ENCODE results near the gene VCPKMT. TPM values are rescaled to one million over a fixed set of nuclear protein-coding genes. Genes with fewer than 3 reads are reported as not detected.

The VCPKMT gene
- total and polyA plus RNA-seq, 4 donors = 2.6 to 5.0 (median 2.9) TPM

DNA sequence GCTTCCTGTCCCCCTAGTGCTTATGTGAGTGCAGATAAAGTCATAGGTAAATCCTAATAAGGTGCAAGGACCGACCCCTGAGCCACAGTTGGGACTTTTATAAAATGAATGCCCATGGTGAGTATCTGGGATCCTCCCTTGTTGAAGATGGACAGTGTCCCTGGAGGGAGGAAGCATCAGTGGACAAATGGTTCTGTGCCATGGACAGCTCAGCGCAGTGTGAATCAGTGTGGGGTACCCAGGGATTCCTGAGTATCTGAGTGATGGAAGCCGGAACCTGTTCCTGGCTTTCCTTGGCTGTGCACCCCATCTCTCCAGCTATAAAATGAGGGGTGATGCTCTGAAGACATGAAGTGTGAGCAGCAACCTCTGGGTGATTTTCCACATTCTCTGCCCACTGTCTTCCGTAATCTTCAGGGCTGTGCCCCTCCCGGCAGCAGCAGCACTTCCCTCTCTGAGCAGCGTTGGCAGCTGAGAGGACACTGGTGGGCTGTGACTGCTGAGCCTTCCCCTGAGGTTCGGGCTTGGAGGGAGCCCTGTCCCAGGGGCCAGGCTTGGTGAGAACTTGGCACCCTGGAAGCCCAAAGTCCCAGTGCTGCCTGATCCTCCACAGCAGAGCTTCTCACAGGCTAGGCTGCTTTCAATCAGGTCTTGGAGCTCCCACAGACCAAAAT, 25.0 kb downstream of the VCPKMT start:
- no peak overlapping the region for H3K4me3 ChIP-seq (ENCODE audit: low read depth in 1 of 3, low read length in 3 of 3)
- 87% methylated on average over 7 of the region's 7 CpGs for WGBS
- H3K27ac ChIP-seq (ENCODE audit: low read depth in 1 of 2, low read length in 2 of 2) = no peak overlapping the region
- no peaks in the 10 kb centered on the region for H3K27me3 ChIP-seq (ENCODE audit: control insufficient read depth in 4 of 4, insufficient read depth in 4 of 4, low read length in 3 of 4)
- TF ChIP-seq HNF4A (conservative IDR thresholded peaks at IDR 0.05) (no peak), SP1 (IDR thresholded peaks at IDR 0.05) (no peak), RAD21 (IDR thresholded peaks at IDR 0.05) (no peak), RXRA (IDR thresholded peaks at IDR 0.05) (no peak), FOXA2 (IDR thresholded peaks at IDR 0.05) (no peak), HNF4G (IDR thresholded peaks at IDR 0.05) (no peak), FOXA1 (IDR thresholded peaks at IDR 0.05) (no peak), GABPA (IDR thresholded peaks at IDR 0.05 in 1 of 2, conservative IDR thresholded peaks at IDR 0.05 in 1 of 2) (no peak)
- TF ChIP-seq, protein P1, sequence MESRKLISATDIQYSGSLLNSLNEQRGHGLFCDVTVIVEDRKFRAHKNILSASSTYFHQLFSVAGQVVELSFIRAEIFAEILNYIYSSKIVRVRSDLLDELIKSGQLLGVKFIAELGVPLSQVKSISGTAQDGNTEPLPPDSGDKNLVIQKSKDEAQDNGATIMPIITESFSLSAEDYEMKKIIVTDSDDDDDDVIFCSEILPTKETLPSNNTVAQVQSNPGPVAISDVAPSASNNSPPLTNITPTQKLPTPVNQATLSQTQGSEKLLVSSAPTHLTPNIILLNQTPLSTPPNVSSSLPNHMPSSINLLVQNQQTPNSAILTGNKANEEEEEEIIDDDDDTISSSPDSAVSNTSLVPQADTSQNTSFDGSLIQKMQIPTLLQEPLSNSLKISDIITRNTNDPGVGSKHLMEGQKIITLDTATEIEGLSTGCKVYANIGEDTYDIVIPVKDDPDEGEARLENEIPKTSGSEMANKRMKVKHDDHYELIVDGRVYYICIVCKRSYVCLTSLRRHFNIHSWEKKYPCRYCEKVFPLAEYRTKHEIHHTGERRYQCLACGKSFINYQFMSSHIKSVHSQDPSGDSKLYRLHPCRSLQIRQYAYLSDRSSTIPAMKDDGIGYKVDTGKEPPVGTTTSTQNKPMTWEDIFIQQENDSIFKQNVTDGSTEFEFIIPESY (IDR thresholded peaks at IDR 0.05) = no peak
- no peaks in the 10 kb centered on the region for H3K36me3 ChIP-seq (ENCODE audit: control insufficient read depth in 4 of 4, insufficient read depth in 3 of 4, low read depth in 1 of 4, low read length in 3 of 4)
- H3K4me1 ChIP-seq (ENCODE audit: control insufficient read depth in 4 of 4, insufficient read depth in 4 of 4, low read length in 3 of 4) = no peaks in the 10 kb centered on the region
- DNase-seq (ENCODE audit: low spot score) = no peak
- no peaks in the 10 kb centered on the region for H3K9me3 ChIP-seq (ENCODE audit: control insufficient read depth in 4 of 4, low read length in 3 of 4)
- no peak overlapping the region for H3K9ac ChIP-seq (ENCODE audit: low read depth in 1 of 2, low read length in 2 of 2)

DNA sequence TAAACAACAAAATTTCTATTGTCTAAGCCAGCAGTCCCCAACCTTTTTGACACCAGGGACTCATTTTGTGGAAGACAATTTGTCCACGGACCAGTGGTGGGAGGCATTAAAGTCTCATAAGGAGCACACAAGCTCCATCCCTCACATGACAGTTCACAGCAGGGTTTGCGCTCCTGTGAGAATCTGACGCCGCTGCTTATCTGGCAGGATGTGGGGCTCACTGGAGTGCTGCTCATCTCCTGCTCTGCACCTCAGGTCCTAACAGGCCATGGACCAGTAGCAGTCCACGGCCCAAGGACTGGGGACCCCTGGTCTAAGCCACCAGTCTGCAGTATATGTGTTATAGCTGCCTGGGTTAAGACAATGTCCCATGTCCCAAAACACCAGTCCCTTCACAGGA, 27.2 kb downstream of the VCPKMT start:
- H3K4me1 ChIP-seq (ENCODE audit: control insufficient read depth in 4 of 4, insufficient read depth in 4 of 4, low read length in 3 of 4) = no peaks in the 10 kb centered on the region
- no peak overlapping the region for H3K9ac ChIP-seq (ENCODE audit: low read depth in 1 of 2, low read length in 2 of 2)
- TF ChIP-seq, protein P2, sequence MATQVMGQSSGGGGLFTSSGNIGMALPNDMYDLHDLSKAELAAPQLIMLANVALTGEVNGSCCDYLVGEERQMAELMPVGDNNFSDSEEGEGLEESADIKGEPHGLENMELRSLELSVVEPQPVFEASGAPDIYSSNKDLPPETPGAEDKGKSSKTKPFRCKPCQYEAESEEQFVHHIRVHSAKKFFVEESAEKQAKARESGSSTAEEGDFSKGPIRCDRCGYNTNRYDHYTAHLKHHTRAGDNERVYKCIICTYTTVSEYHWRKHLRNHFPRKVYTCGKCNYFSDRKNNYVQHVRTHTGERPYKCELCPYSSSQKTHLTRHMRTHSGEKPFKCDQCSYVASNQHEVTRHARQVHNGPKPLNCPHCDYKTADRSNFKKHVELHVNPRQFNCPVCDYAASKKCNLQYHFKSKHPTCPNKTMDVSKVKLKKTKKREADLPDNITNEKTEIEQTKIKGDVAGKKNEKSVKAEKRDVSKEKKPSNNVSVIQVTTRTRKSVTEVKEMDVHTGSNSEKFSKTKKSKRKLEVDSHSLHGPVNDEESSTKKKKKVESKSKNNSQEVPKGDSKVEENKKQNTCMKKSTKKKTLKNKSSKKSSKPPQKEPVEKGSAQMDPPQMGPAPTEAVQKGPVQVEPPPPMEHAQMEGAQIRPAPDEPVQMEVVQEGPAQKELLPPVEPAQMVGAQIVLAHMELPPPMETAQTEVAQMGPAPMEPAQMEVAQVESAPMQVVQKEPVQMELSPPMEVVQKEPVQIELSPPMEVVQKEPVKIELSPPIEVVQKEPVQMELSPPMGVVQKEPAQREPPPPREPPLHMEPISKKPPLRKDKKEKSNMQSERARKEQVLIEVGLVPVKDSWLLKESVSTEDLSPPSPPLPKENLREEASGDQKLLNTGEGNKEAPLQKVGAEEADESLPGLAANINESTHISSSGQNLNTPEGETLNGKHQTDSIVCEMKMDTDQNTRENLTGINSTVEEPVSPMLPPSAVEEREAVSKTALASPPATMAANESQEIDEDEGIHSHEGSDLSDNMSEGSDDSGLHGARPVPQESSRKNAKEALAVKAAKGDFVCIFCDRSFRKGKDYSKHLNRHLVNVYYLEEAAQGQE (IDR thresholded peaks at IDR 0.05) = no peak
- TF ChIP-seq SP1 (IDR thresholded peaks at IDR 0.05) = no peak
- TF ChIP-seq, protein P1 (IDR thresholded peaks at IDR 0.05) = no peak
- TF ChIP-seq, protein P3, sequence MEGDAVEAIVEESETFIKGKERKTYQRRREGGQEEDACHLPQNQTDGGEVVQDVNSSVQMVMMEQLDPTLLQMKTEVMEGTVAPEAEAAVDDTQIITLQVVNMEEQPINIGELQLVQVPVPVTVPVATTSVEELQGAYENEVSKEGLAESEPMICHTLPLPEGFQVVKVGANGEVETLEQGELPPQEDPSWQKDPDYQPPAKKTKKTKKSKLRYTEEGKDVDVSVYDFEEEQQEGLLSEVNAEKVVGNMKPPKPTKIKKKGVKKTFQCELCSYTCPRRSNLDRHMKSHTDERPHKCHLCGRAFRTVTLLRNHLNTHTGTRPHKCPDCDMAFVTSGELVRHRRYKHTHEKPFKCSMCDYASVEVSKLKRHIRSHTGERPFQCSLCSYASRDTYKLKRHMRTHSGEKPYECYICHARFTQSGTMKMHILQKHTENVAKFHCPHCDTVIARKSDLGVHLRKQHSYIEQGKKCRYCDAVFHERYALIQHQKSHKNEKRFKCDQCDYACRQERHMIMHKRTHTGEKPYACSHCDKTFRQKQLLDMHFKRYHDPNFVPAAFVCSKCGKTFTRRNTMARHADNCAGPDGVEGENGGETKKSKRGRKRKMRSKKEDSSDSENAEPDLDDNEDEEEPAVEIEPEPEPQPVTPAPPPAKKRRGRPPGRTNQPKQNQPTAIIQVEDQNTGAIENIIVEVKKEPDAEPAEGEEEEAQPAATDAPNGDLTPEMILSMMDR (IDR thresholded peaks at IDR 0.05; ENCODE audit: low read depth, low read length, missing input control) = no peak
- TF ChIP-seq FOXA2 (IDR thresholded peaks at IDR 0.05) = no peak
- TF ChIP-seq, protein P4, sequence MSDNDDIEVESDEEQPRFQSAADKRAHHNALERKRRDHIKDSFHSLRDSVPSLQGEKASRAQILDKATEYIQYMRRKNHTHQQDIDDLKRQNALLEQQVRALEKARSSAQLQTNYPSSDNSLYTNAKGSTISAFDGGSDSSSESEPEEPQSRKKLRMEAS (IDR thresholded peaks at IDR 0.05) = no peak
- TF ChIP-seq HNF4G (IDR thresholded peaks at IDR 0.05) = no peak
- TF ChIP-seq EGR1 (IDR thresholded peaks at IDR 0.05; ENCODE audit: low read depth in 2 of 2) = no peak
- TF ChIP-seq, protein P5, sequence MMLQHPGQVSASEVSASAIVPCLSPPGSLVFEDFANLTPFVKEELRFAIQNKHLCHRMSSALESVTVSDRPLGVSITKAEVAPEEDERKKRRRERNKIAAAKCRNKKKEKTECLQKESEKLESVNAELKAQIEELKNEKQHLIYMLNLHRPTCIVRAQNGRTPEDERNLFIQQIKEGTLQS (IDR thresholded peaks at IDR 0.05) = no peak
- TF ChIP-seq RAD21 (IDR thresholded peaks at IDR 0.05) = no peak
- TF ChIP-seq TAF1 (conservative IDR thresholded peaks at IDR 0.05) = no peak
- no peak for TF ChIP-seq YY1 (IDR thresholded peaks at IDR 0.05)
- no peak for DNase-seq (ENCODE audit: low spot score)
- no peak overlapping the region for H3K27ac ChIP-seq (ENCODE audit: low read depth in 1 of 2, low read length in 2 of 2)
- no peak overlapping the region for H3K4me3 ChIP-seq (ENCODE audit: low read depth in 1 of 3, low read length in 3 of 3)
- H3K27me3 ChIP-seq (ENCODE audit: control insufficient read depth in 4 of 4, insufficient read depth in 4 of 4, low read length in 3 of 4) = no peaks in the 10 kb centered on the region
- WGBS = 88% methylated on average over 5 of the region's 5 CpGs
- no peaks in the 10 kb centered on the region for H3K9me3 ChIP-seq (ENCODE audit: control insufficient read depth in 4 of 4, low read length in 3 of 4)
- no peaks in the 10 kb centered on the region for H3K36me3 ChIP-seq (ENCODE audit: control insufficient read depth in 4 of 4, insufficient read depth in 3 of 4, low read depth in 1 of 4, low read length in 3 of 4)

Data from liver (tissue), 9 donors.